Ecto neural progenitor cell (in vitro differentiated cells): ENCODE data around the gene ZNF778.

Experiments
- DNase-seq: peaks from one replicate; pipeline ENCODE4 v3.0.0-alpha.2; 2018; ENCODE audit warnings: low spot score

ZNF778 gene

GRCh38 chr16:89217388-89218191 is at the start of gene ZNF778:
Gene ZNF778, plus strand, starts transcription at chr16:89217703. Its CDS starts 3,425 bp downstream, at chr16:89221128.
- DNase-seq: peak; percentile 88

- DNase-seq: no peak
Measured at GRCh38 chr16:89168381-89169189, 48.9 kb upstream of the ZNF778 start.

GRCh38 chr16:89169778-89170177 is 47.7 kb upstream of the ZNF778 start:
- DNase-seq: no peak

- DNase-seq: peak; percentile 63
Measured at GRCh38 chr16:89170346-89171215, 46.9 kb upstream of the ZNF778 start.

- DNase-seq: peak; percentile 99
Measured at GRCh38 chr16:89171216-89172170, 46.0 kb upstream of the ZNF778 start, which contains the start of gene CDH15. Gene CDH15, plus strand, starts transcription at chr16:89171748. Its CDS starts 84 bp downstream, at chr16:89171832.

- no peak for DNase-seq
Measured at GRCh38 chr16:89172171-89172527, 45.4 kb upstream of the ZNF778 start.

GRCh38 chr16:89172528-89173173 is 44.9 kb upstream of the ZNF778 start:
- DNase-seq: no peak

GRCh38 chr16:89173174-89173921 is 44.2 kb upstream of the ZNF778 start:
- DNase-seq: no peak

GRCh38 chr16:89174055-89174827 is 43.3 kb upstream of the ZNF778 start:
- no peak for DNase-seq

GRCh38 chr16:89174877-89175276 is 42.6 kb upstream of the ZNF778 start:
- DNase-seq: no peak

- DNase-seq: no peak
Measured at GRCh38 chr16:89175280-89176146, 42.0 kb upstream of the ZNF778 start.

- DNase-seq: no peak
Measured at GRCh38 chr16:89176147-89176690, 41.3 kb upstream of the ZNF778 start.

GRCh38 chr16:89176717-89177116 is 40.8 kb upstream of the ZNF778 start:
- no peak for DNase-seq

GRCh38 chr16:89177501-89177900 is 40.0 kb upstream of the ZNF778 start:
- no peak for DNase-seq

- DNase-seq: no peak
Measured at GRCh38 chr16:89178453-89179147, 38.9 kb upstream of the ZNF778 start.

- no peak for DNase-seq
Measured at GRCh38 chr16:89179148-89179484, 38.4 kb upstream of the ZNF778 start.

GRCh38 chr16:89179656-89180315 is 37.7 kb upstream of the ZNF778 start:
- no peak for DNase-seq
